ENCODE results near the gene MRAP.

DNA sequence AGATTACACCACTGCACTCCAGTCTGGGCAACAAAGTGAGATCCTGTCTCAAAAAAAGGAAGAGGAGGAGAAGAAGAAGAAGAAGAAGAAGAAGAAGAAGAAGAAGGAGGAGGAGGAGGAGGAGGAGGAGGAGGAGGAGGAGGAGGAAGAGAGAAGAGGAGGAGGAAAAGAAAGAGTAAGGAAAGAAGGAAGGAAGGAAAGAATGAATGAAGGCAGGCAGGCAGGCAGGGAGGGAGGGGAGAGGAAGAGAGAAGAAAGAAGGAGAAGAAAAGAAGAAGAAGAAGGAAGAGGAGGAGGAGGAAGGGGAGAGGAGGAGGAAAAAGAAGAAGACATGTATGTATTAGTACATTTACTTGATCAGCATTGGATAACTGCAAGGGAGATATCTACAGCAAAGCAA, 46.5 kb upstream of the MRAP start:
- no peak for TF ChIP-seq POLR2A (IDR thresholded peaks at IDR 0.05; ENCODE audit: low read length)
- no peak for TF ChIP-seq GATA1 (IDR thresholded peaks at IDR 0.05; ENCODE audit: low read depth, low read length)
